Adrenal gland (tissue), 12 donors: ENCODE results near the gene GATAD2A. TPM values are rescaled to one million over a fixed set of nuclear protein-coding genes. Genes with fewer than 3 reads are reported as not detected.
A peak's percentile ranks its signal among the peaks of the same experiment; 100 is the strongest.

Experiments
- DNase-seq, 7 donors: peaks; one replicate each; pipeline ENCODE4 v3.0.0-alpha.2; 2019 to 2020
- H3K27ac ChIP-seq, 5 donors: fragments of 200-600 bp; sonication (generic) in 4 of 5; 1 replicate in 3 of 5; 2 replicates in 2 of 5; pipeline versions ENCODE4 v1.5.1 to v1.8.0; 2016 to 2020; ENCODE audit warnings: mild to moderate bottlenecking in 1 of 5
- H3K27me3 ChIP-seq: fragments of 200-600 bp; 2 replicates; pipeline ENCODE4 v1.8.0; 2021
- H3K36me3 ChIP-seq, 2 donors: fragments of 200-600 bp; replicated peaks in 1 of 2; 1 replicate in 1 of 2; 2 replicates in 1 of 2; pipeline versions ENCODE4 v1.5.1 to v1.8.0; 2018 to 2022
- H3K4me1 ChIP-seq, 2 donors: fragments of 200-600 bp; replicated peaks in 1 of 2; 1 replicate in 1 of 2; 2 replicates in 1 of 2; pipeline versions ENCODE4 v1.5.1 to v1.8.0; 2018 to 2021
- H3K4me3 ChIP-seq, 4 donors: fragments of 200-600 bp; sonication (generic) in 3 of 4; one replicate each; pipeline ENCODE4 v1.5.1; 2016 to 2018
- H3K9me3 ChIP-seq, 3 donors: fragments of 200-600 bp; sonication (generic) in 1 of 3; replicated peaks in 1 of 3; 1 replicate in 2 of 3; 2 replicates in 1 of 3; pipeline versions ENCODE4 v1.5.1 to v1.8.0; 2016 to 2021
- CTCF ChIP-seq, 6 experiments: fragments of 450-650 bp in 4 of 6; fragments of 200-600 bp in 2 of 6; sonication (generic) in 1 of 6; IDR thresholded peaks; 1 replicate in 5 of 6; 2 replicates in 1 of 6; pipeline versions ENCODE4 v1.5.1 to v1.8.0; 2016 to 2021; ENCODE audit warnings: antibody characterized with exemption in 6 of 6, mild to moderate bottlenecking in 2 of 6, moderate library complexity in 1 of 6
- POLR2A ChIP-seq, 2 donors: fragments of 450-650 bp; IDR thresholded peaks; one replicate each; pipeline ENCODE4 v1.6.1; 2017; ENCODE audit warnings: antibody characterized with exemption in 2 of 2, mild to moderate bottlenecking in 2 of 2, moderate library complexity in 1 of 2
- WGBS, 4 donors: extraction: QIAGEN DNeasy Blood & Tissue Kit in 2 of 4; methylation state at CpG; one replicate each; pipeline versions ENCODE4 v1.1.5 to v1.1.7; 2013 to 2017; 5-methylcytosine and 5-hydroxymethylcytosine counted together
- intact Hi-C, 2 donors: fragments of 100-400 bp; cut with DNase I; formaldehyde crosslinking; loops; one replicate each; pipeline versions ENCODE4 v1.14.1 to v1.15.0; 2022 to 2023
- polyA plus RNA-seq, 3 donors: library from polyadenylated mRNA; stranded (reverse); fragments of 200-250 nt in 2 of 3; fragments of 350-450 nt in 1 of 3; fragmentation: Illumina TruSeq in 1 of 3; extraction: RNeasy Lipid Tissue Mini Kit (QIAGEN cat#74804) in 1 of 3; gene quantifications; one replicate each; pipeline ENCODE4 v1.2.3, GENCODE V29; 2013 to 2014
- total RNA-seq, 9 donors: library from RNA; depleted of rRNA in 4 of 9; stranded (reverse); fragments of >200 nt in 4 of 9; fragments of 120-200 nt in 1 of 9; fragmentation: NEBNext Ultra II Directional in 1 of 9; extraction: Animal tissue kit (Norgen Biotek cat#: 25700) in 1 of 9; gene quantifications; one replicate each; pipeline versions ENCODE4 v1.1.0 to v1.2.4, GENCODE V29; 2013 to 2023
- donor health status: healthy with polysubstance abuse.
- donor health status: Bipolar disorder and iron deficiency.
- donor health status: DM: yes; HTN: yes; CAD: no.
- donor health status: DM: no; HTN: no; CAD: no.
- donor health status: DM: no; HTN: no; CAD: no.
- donor health status: DM: yes; HTN: yes; CAD: no.

GATAD2A gene
- total and polyA plus RNA-seq, 12 donors: 17.0 to 125 (median 61.9) TPM

GRCh38 chr19:19417628-19418245 lies 12.3 kb downstream of the GATAD2A start:
- Histone ChIP-seq H3K9me3 (no peaks in the 10 kb centered on the region), H3K4me1 (peaks cover 10 to 42% of the 10 kb centered on the region in 2 donors), H3K27me3 (no peaks in the 10 kb centered on the region), H3K4me3 (peak overlapping the region in 1 of 4 donors; percentile 27), H3K27ac (peak overlapping the region in 3 of 5 donors; percentile 66 to 76 (median 69)), H3K36me3 (no peaks in the 10 kb centered on the region)
- intact Hi-C loops: no loop called here
- TF ChIP-seq POLR2A (IDR thresholded peaks at IDR 0.05) (no peak), CTCF (IDR thresholded peaks at IDR 0.05) (no peak)
- DNase-seq: peak; percentile 50 to 79 (median 68)
- WGBS, 4 donors: 31 to 57% (median 49%) methylated on average over 5 to 10 of the region's 10 CpGs

- intact Hi-C loops: no loop called here
- Histone ChIP-seq H3K27me3 (no peaks in the 10 kb centered on the region), H3K4me1 (peaks cover 10 to 36% of the 10 kb centered on the region in 2 donors), H3K27ac (peak overlapping the region in 1 of 5 donors; percentile 66), H3K4me3 (no peak overlapping the region), H3K9me3 (no peaks in the 10 kb centered on the region), H3K36me3 (no peaks in the 10 kb centered on the region)
- 65 to 71% (median 70%) methylated on average over 7 to 8 of the region's 8 CpGs for WGBS, 4 donors
- TF ChIP-seq POLR2A (IDR thresholded peaks at IDR 0.05): no peak
- TF ChIP-seq CTCF (IDR thresholded peaks at IDR 0.05): no peak
- DNase-seq: no peak
Observed at GRCh38 chr19:19418555-19419260, 13.2 kb downstream of the GATAD2A start.

GRCh38 chr19:19420570-19421298 lies 15.3 kb downstream of the GATAD2A start:
- H3K9me3 ChIP-seq: no peaks in the 10 kb centered on the region
- no peak for TF ChIP-seq POLR2A (IDR thresholded peaks at IDR 0.05)
- 81 to 85% (median 84%) methylated on average over 19 to 21 of the region's 21 CpGs for WGBS, 4 donors
- intact Hi-C loops: no loop called here
- H3K4me3 ChIP-seq: no peak overlapping the region
- H3K27ac ChIP-seq: no peak overlapping the region
- DNase-seq: no peak
- no peaks in the 10 kb centered on the region for H3K36me3 ChIP-seq
- H3K27me3 ChIP-seq: no peaks in the 10 kb centered on the region
- peaks cover 10 to 39% of the 10 kb centered on the region in 2 donors for H3K4me1 ChIP-seq

- H3K9me3 ChIP-seq: no peaks in the 10 kb centered on the region
- H3K4me3 ChIP-seq: no peak overlapping the region
- TF ChIP-seq POLR2A (IDR thresholded peaks at IDR 0.05) (no peak), CTCF (IDR thresholded peaks at IDR 0.05) (no peak)
- H3K36me3 ChIP-seq: no peaks in the 10 kb centered on the region
- H3K27ac ChIP-seq: no peak overlapping the region
- no peaks in the 10 kb centered on the region for H3K27me3 ChIP-seq
- 89 to 96% (median 91%) methylated on average over 6 to 9 of the region's 9 CpGs for WGBS, 4 donors
- peaks cover 10 to 36% of the 10 kb centered on the region in 2 donors for H3K4me1 ChIP-seq
- no peak for DNase-seq
- intact Hi-C loops: no loop called here
Observed at GRCh38 chr19:19421299-19421696, 15.8 kb downstream of the GATAD2A start.
